GM21515 (cell line): ENCODE results near the gene MED4.
"Not testable (repeated sequence)": the region's sequence is repeated elsewhere in the genome, so short reads cannot be mapped to it uniquely, and the experiment has no call there.

ENCODE experiments used
- ATAC-seq: cut with Tn5 transposase; IDR thresholded peaks from one replicate; pipeline ENCODE4 v1.9.1; 2021; ENCODE audit not compliant: unreplicated experiment

The MED4 gene

GRCh38 chr13:48096670-48097069 lies 1.8 kb upstream of the MED4 start:
- no peak for ATAC-seq

DNA sequence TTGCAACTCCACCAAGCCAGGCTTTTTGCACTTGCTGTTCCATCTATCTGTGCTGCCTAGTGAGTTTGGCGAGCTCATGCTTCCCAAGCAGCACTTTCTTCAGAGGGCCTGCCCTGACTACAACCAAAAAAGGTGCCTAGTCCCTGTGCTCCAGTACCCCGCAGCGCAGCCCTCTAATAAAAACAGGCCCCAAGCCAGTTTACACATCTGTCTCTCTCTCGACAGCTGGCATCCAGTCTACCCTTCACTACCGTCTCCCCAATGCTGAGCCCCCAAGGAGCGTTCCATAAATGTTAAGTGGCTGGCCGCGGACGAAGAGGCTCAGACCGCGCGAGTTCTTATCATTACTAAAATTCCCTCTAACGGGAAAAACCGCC lies 512 bp downstream of the MED4 start:
- ATAC-seq: no peak

- ATAC-seq: no peak
These were observed 1.3 kb downstream of the MED4 start for GRCh38 chr13:48093588-48093987.

- no peak for ATAC-seq
These were observed 8.6 kb downstream of the MED4 start for GRCh38 chr13:48086272-48086671.

GRCh38 chr13:48081739-48082138 lies 13.2 kb downstream of the MED4 start:
- ATAC-seq: no peak

DNA sequence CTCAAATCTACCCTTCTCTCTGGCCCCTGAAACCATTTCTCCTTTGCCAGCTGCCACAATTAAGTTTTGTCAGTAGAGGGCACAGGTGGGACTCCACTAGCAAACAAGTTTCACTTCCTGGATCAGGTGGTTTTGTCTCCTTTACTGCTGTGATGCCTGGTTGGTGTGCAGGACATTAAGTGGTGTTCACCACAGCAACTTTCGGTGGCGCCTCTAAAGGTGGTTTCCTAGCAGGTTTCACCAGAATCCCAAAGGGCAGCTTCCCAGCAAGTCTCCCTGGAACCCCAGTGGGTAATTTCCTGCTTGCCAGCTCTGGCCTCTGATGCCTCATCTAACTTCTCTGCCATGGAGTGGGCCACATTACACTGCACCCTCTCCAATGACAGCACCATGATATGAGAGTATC lies 16.6 kb downstream of the MED4 start:
- peak; percentile 88 for ATAC-seq

DNA sequence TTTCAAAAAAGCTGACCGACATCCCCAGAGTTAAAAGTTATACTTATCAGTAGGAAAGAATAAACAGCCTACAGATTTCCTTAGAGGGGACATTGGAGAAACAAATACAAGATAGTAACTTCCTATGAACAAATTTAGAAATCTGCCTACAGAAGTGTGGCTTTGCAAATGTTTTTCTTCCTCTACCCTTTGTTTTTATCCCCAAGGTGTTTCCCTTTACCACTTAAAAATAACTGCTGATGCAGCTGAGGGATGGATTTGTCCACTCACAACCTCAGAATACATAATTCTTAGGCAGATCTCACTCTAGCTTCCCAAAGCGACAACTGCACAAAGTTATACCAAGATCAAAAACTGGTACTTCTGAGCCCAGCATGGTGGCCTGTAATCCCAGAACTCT lies 20.9 kb downstream of the MED4 start:
- no peak for ATAC-seq

DNA sequence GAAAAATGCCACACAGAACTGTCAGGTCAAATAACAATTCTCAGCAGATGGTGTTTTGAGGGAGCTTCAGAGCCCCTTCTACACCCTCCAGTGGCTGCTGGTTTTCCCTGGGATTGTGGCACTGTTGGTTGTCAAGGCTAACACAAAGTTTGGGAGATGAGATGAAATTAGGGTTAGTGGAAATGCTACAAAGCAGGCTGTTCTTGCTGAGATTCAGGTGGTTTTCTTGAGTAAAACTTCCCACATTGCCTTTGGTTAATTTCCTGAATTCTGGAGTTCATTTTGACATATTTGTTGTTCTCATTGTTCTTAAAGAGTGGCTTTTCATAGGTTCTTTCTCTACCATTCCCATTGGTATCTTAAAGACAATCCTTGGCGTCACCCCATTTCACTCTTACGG lies 22.1 kb downstream of the MED4 start:
- no peak for ATAC-seq

- no peak for ATAC-seq
These were observed 22.6 kb downstream of the MED4 start for GRCh38 chr13:48072304-48072703.

GRCh38 chr13:48070942-48071341 lies 24.0 kb downstream of the MED4 start:
- no peak for ATAC-seq

- no peak for ATAC-seq
These were observed 25.3 kb downstream of the MED4 start for GRCh38 chr13:48069573-48069972.

- ATAC-seq: no peak
These were observed 26.0 kb downstream of the MED4 start for GRCh38 chr13:48068952-48069351.

DNA sequence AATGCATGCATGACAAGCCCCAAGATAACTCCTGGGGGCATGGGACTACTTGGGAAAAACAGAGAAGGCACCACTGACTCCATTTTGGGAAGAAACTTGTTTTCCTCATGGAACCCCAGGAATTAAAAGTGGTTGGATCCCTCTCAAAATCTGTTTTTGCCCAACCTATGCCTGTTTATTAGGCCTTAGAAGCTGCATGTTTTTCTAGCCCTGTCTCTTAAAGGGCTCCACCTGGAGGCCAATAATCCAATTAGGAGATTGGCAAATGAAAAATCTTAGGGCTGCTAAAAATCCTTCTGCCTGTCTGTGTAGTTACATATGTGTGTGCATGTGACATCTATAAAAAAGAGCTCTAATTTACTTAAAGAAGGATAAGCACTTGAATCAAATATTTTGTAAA lies 26.9 kb downstream of the MED4 start:
- ATAC-seq: no peak

DNA sequence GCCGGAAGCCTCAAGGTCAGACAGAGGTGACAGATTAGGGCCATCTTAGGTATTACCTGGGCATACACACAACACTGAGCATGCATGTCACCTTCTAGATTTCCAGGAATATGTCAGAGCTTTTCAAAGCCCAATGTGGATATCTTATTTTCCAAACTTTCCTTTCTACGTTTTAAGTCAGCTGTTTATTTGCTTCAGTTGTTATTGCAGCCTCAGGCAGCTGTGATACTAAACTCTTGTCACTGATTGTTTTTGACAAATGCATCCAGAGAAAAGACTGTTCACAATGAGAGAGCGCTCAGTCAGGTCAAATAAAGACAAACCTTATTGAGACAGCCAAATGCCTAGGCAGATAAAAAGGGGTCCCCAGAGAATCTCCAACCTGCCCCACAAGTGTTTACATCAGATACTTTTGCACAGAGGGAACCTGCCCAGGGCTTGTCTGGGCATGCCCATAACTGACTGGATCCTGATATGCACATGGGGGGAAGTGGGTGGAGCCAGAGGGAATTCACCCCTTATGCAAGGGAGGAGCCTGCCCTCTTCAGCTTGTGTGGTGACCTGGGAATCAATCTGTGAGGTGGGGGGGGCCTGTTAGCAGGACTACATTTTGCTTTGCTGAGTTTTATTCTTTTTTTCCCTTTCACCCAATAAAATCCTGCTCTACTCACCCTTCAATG lies 28.5 kb downstream of the MED4 start:
- ATAC-seq: no peak

DNA sequence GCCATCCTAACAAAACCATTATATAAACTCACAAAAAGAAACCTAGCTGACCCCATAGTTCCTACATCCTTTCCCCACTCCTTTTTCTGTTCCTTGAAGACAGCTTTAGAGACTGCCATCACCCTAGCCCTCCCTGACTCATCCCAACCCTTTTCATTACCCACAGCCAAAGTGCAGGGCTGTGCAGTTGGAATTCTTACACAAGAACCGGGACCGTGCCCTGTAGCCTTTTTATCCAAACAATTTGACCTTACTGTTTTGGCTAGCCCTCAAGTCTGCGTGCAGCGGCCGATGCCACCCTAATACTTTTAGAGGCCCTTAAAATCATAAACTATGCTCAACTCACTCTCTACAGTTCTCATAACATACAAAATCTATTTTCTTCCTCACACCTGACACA lies 35.0 kb downstream of the MED4 start:
- not testable (repeated sequence) for ATAC-seq

DNA sequence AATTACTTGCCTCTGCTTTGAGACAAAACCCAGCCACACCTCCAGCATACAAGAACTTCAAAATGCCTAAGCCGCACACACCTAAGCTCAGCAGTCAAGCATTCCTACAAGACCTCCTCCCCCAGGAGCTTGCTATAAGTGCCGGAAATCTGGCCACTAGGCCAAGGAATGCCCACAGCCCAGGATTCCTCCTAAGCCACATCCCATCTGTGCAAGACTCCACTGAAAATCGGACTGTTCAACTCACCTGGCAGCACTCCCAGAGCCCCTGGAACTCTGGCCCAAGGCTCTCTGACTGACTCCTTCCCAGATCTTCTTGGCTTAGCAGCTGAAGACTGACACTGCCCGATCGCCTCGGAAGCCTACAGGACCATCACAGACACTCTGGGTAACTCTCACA lies 36.4 kb downstream of the MED4 start:
- not testable (repeated sequence) for ATAC-seq

- no peak for ATAC-seq
These were observed 39.2 kb downstream of the MED4 start for GRCh38 chr13:48055712-48056111.

- no peak for ATAC-seq
These were observed 40.3 kb downstream of the MED4 start for GRCh38 chr13:48054601-48055000.

DNA sequence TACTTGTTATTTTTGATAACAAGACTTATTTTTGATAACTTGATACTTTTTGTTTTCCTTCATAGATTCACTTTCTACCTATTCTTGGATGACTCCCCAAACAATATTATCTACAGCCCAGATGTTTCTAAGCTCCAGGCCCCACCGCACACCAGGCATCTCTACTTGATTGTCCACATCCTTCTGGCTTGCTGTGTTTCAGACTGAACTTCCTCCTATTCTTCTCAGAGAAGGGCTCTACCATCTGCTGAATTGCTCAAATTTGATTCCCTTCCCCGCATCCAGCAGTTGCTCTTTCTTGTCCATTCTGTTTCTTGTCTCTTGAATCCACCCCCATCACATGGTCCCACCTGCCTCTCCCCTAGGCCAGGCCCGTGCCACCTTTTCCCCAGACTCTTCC lies 44.4 kb downstream of the MED4 start:
- ATAC-seq: no peak

DNA sequence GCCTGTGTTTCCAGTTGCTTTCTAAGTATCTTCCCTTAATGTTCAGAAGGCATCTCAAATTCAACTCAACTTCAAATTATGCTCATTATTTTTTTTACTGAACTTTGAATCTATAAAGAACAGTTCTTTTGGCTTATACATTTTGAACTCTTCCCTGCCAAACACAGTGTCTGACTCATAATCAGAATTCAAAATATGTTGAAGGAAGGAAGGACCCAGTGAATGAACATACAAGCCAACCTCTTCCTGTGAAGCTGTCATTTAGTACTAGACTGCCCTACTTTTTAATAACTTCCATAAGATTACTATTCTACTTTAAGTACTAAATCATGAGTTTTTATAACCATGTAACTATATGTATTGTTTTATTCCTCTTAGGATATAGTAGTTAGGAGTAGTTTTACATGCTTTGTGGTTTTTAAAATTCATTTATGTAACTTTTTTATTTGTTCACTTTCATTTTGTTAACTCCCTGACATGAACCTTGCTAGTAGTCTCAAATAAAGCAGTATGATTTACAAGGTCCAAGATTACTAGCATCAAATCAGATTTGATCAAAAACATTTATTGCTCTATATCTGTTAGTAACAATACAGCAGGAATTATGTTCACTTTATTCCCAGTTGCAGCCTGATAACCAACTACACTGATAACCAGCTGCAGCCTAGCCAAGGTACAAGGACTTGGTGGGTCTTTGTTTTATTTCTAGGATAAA lies 51.0 kb downstream of the MED4 start:
- ATAC-seq: no peak

- no peak for ATAC-seq
These were observed 52.0 kb downstream of the MED4 start for GRCh38 chr13:48042894-48043293.

GRCh38 chr13:48040896-48041295 lies 54.0 kb downstream of the MED4 start:
- no peak for ATAC-seq

- no peak for ATAC-seq
These were observed 54.9 kb downstream of the MED4 start for GRCh38 chr13:48040049-48040448.
